Stimulated activated CD4-positive, alpha-beta T cell treated with anti-CD3 and anti-CD28 coated beads, Interleukin-4, amount 100 ng/mL, for 24 hours (primary cell): ENCODE data around the gene BMPR1B.
"Not testable (repeated sequence)": the region's sequence is repeated elsewhere in the genome, so short reads cannot be mapped to it uniquely, and the experiment has no call there.

ENCODE experiments used
- DNase-seq: peaks from one replicate; pipeline ENCODE4 v3.0.0-alpha.2; 2020

BMPR1B gene

DNA sequence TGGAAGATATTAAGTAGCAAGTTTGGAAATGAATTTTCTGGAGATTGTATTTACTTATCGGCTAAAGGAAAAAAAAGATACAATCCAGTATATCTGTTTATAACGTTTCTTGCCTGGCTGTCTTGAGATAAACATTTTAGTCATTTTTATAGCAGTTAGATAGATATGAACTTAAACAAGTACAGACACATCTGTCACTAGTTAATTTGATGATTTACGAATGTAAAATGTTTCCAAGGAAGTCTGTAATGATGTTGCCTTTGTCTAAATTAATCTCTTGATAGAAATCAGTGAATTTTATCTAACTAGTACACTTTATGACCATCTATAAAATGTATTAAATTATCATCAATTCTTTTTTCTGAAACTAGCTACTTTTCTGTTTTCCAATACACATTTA, 5.7 kb downstream of the BMPR1B start:
- no peak for DNase-seq

DNA sequence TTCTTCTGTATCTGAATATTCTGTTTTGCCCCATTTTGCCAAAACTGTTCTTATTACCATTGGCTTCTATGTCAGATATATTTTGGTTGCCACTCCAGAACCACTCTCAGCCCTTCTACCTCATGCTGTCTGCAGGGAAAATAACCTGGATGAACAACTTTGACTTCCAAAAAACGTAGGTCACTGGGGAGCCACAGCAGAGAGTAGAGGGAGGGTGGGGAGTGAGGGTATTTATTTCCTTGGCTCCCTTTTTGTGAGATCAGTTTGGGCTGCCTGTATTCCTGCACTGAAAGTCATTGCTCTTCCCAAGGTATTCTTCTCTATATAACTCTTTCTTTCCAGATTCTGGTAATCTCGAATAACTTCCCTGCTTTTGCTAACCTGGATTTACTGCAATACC, 6.3 kb downstream of the BMPR1B start:
- DNase-seq = no peak

DNA sequence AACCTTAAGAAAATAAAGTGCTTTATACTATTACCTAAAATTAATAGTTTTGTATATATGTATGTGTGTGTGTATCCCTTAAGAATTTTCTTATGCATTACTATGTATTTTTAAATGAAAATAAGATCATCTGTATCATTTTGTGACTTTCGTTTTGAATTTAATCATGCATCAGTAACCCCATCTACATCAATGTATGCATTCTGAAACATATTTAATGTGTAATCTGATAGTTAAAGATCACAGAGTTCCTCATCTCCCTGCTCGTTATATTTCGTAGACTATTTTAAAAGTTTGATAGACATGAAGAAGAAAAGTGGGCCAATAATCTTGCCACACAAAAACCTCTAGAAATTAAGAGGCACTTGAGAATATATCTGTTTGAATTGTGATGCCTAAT, 7.4 kb downstream of the BMPR1B start:
- no peak for DNase-seq

DNA sequence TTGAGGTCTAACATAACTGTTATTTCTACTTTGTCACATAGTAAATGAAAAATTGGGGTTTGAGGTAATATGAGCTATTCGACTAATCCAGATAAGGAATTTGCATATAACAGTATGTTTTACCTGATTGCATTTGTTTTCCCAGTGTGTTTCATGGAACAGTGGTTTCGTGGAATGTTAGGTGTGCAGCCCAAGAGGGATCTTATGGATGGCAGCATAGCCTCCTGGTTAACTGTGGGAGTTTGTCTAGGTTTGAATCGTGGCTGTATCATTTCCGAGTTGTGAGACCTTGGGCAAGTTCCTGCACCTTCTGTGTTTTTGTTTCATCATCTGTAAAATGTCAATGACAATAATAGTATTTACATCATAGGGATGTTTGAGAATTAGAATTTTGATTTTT, 7.9 kb downstream of the BMPR1B start:
- no peak for DNase-seq

DNA sequence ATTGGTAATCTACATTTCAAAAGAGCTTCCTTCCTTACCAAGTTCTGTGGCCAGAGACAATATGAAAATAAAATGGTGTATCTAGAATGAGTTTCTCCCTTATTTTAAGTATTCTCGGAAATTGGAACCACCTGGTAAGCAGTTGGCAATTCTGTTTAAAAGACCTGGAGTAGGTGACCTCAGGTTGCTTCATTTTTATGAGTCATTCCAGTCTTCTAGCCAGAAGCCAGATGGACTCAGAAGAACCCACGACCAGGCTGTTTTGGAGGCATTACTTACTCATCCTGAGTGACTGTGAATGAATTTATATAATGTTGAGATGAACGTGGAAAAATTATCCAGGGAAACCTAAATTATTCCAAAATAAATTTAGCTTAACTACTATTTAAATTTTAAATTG, 9.1 kb downstream of the BMPR1B start:
- no peak for DNase-seq

DNA sequence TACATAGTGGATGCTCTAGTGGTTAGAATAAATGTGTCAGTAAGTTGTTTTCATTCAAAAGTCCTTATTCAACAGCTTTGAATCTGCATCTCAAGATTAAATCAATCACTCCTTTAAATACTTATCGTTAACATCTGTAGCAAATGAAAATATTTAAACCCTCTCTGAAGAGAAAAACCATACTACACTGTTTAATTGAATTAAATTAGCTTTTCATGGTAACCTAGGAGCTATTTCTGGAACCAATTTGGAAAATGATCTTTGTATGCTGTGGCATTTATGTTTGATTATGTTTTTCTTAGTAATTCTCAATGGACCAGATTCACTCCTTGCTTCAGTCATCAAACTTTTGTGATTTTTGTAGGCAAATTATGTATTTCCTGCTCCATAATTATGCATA, 9.7 kb downstream of the BMPR1B start:
- DNase-seq = no peak

DNA sequence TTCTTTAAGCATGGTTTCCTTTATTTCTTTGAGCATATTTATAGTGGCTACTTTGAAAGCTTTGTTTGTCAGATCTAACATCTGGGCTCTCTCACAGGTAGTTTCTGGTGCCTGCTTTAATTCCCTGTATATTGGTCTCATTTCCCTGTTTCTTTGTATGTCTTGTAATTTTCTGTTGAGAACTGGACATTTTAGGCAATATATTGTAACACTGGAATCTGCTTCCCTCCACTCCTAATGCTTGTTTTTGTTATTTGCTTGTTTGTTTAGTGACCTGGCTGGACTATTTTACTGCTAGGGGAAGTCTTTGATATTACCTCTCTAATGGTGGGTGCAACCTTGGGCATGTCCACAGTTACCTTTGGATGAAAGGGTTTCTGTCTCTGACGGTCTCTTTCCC, 25.0 kb downstream of the BMPR1B start:
- DNase-seq = no peak

DNA sequence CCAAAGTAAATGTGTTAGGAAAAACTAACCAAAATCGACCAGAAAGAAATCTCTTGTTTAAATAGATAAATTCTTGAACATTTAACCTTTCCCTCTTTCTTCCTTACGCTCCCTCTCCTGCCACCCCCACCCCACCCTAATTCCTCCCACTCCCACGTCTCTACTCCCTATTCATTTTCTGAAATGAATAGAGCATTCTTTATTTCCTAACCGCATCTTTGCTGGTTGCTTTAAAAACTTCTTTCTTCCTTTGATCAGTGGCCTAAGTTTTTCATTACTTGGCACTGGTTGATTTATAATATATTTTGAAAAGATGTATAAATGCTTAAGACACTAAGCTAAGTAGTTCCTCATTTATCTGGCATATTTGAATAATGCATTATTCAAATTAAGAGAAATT, 33.9 kb downstream of the BMPR1B start:
- no peak for DNase-seq

DNA sequence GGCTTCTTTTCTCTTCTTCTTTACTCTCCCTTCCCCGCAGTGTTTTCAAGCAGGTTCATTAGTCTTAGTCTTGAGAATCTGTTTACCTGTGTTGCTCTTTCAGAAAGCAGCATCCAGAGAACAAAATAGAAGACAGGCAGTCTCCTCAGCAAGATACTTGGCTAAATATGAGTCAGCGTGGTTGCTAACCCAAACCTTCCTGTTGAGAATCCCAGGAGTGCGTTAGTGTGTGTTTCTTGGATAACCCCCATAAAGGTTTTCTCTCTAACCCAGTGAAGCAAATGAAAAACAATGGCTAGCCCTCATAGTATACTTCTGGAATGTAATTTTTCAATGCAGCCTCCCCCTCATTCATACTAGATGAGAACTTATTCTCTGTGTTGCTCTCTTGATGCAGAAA, 41.1 kb downstream of the BMPR1B start:
- no peak for DNase-seq

DNA sequence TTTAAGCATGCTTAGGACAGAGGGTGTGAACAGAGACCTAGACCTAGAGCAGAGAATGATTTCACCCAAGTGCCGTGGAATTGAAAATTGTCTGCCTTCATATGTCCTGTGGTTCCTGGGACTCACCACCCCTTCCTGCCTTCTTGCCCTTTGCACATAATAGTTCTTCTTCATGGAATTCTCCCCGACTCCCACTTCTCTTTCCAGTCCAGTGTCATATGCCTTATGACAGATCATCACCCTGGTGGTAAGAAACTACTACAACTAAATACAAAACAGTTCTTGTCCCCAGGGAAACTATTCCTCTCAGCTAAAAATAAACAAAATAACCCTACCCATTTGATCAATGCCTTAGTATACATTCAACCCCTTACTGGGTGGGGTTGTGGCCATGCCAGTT, 43.3 kb downstream of the BMPR1B start:
- DNase-seq = no peak

DNA sequence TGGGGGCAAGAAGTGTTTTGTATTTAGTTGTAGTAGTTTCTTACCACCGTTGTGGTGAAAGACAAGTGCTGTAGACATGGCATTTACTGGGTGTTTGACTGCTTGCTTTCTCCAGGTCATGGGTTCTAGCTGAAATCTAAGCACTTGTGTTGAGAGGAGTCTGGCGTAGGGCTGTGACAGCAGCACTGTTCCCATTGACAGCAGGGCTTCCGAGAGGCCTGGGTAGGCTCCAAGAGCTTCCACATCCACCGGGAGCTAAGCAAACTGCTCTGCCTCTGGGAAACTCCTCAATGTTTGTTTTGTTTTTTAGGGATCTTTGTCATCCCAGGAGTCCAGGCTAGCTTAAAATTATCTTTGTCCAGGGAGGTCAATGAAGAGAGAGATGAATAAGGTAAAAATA, 44.3 kb downstream of the BMPR1B start:
- no peak for DNase-seq

DNA sequence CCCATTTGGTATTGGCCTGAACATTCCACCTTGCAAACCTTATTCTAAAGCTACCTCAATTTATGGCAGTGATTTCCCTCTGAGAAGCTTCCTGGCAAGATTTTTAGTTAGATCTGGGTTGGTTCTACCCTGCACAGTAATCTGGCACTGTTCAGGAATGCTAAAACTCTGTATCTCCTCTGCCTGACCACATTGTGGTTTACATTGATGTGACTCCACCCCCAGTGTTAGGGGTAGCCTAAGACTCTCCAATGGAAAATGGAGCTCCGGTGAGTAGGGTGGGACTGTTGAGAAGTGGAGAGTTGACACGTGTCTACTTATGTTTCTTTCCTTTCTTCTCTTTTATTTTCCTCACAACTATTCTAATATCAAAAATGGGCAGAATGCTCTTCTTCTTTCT, 45.4 kb downstream of the BMPR1B start:
- DNase-seq = no peak

DNA sequence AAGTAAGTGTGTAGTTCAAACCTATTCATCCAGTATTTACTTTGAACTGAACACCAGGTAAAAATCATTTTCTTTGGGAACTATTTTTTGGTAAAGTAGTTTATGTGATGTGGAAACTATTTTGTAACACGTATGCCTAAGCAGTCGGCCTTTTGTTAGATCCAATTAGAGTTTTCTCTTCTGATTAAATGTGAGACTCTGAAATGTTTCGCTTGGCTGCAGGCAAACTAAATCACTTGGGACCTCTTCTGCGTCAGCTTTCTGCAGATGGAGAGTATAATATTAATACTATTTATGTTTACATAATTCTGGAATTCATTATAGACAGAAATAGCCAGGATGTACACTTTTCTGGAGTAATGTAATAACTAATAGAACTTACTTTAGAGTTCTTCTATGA, 46.9 kb downstream of the BMPR1B start:
- DNase-seq = no peak

DNA sequence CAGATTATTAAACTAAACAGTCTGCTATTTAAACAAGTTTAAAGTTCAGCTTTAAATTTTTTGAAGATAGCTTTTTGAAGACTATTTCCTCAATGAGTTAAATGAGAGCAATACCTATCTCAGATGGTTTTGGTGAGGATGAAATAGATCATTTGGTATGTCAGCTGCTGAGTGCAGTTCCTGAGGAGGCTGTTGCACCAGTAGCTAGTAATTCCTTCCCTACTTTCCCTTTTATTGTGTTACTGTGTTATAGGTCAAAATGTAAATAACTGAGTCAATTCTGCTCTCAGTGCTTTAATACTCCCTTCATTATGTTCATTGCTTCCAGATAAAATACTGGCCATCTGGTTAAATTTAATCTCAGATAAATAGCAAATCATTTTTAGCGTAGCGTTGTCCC, 48.6 kb downstream of the BMPR1B start:
- DNase-seq = no peak

DNA sequence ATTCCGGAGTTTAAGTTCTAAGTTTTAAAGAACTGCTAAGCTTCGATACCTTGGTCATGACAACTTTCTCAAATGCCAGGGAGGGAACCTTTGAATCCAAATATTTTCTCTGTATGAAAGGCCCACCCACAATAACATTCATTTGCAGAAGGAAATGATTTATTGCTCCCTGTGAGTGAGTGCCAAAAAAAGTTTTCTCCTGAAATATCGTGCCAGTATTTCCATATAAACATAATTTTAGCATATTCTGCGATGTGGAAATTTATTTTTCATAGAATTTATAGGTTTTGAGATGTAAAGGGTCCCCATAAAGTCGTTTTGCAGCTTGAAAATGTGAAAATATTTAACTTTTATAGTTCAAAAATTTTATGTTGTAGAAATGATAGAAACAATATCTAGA, 53.9 kb downstream of the BMPR1B start:
- no peak for DNase-seq

DNA sequence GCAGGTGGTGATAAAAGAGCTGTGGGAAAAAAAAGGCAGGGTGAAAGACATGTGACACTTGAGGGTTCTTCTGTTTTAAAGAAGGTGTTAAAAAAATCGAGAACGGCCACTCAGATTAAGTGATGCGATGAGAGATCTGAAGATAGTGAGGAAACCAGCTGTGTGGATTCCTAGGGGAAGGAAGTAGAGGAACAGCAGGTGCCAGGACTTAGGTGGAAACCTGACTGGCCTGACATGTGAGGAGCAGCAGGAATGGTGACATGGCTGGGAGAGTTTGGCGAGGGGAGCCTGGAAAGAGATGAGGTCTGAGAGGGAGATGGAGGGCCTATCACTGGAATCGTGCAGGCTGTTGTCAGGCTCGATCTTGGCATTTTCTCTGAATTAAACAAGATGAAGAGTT, 55.5 kb downstream of the BMPR1B start:
- no peak for DNase-seq

DNA sequence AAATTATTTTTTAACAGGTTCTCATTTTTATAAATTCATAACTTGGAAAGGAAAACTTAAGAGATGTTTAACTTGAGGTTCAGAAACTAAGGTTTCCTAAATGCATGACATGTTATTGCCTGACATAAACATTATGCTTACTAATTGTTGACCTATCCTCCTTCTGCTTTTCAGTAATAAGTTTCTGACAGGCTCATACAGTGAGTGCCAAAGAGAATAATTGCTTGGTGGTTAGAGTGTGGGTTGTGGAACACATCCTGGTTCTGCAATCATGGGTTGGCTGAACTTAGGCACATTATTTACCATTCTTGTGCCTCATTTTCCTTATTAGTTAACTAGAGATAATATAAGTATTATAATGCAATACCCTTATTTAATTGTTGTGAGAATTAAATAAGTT, 56.5 kb downstream of the BMPR1B start:
- no peak for DNase-seq

DNA sequence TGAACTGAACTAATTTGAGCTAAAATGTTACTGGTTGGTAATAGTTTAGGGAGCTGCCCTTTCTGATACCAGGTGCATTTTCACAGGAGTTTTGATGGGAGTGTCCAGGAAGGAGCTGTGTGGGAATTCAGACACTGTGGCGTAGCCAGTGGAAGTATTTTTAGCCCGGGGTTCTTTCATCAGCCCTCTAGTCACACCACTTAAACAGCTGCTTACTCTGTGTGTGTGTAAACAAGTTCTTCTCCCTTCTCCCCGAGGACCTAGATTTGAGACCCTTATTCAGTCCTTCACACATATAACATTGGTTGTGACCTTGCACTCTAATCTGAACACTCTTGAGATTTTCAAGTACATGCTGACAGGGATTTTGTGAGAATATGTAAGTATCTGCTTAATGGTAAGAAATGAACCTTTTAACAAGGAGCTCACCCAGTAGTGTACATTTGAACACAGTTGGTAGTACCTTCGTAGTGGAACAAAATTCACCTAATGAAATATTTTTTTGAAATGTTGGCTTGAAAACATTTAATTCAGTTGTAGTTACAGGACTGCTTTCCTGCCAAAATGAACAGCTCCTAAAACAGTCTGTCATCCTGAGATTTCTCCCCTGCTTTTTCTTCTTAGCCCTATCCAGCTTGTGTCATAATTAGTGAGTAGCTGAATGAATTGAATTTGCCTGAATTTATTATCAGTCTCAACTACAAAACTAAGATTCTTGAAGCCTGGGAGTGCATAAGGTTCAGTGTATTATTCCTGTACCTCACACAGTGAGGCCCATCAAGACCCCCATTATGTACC, 61.8 kb downstream of the BMPR1B start:
- DNase-seq = no peak

DNA sequence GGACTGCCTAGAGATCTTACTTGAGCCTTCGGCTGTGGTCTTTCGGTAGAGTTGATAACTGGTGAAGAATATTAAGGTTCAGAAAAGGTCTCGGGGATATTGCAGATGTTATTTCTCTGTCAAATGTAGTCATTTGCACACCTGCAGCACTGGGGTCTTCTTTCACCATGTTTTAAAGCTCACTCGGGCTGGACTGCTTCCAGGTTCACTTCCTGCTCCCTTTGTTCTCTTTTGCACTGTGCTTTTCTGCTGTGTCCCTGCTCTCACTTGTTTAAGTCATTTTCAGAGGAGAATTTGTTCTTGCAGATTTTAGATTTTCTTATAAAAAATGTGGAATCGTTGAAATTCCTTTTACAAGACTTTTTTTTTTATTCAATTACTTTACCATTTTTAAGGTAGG, 68.5 kb downstream of the BMPR1B start:
- no peak for DNase-seq

DNA sequence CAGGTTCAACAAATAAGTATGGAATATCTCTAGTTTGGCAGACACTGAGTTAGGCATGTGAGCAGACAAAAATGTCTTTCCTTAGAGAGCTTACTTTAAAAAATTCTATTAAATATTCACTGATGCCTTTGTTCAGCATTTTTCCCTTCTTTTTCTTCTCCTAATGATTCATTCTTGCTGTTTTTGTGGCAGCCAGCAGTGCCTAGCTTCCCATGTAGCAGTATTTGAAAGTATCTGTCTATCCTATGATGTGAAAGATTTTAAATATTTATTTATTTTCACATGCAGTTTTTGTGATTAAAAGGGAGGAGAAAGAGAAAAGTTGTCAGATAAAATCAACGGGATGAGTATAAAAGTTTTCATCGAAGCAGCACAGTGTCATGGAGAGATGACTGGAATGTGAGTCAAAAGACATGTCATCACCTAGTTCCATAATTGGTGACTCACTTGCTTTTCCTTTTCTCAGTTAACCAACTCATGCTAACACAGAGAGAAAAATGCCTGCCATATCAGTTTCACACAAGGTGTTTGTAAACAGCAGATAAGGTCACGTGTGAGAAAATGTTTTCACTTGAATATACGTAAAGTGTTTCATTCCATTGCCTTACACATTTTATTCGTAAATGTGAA, 69.8 kb downstream of the BMPR1B start:
- no peak for DNase-seq

DNA sequence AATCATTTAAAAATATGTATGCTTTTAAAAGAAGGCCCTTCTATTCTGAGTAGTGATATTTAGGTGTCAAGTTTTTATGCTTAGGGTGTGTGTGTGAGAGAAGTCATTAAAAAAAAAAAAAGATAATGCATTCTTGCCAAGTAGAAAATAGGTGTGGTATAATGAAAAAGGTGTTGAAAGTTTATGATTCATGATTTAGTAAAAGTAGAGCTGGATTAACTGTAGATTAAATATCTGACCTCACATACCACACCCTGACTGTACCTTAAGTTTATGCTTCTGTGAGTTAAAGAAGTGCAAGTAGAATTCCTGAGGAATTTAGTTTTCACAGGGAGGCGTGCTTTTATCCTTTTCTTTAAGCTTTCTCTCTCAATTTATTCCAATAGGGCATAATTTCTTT, 71.1 kb downstream of the BMPR1B start:
- no peak for DNase-seq

DNA sequence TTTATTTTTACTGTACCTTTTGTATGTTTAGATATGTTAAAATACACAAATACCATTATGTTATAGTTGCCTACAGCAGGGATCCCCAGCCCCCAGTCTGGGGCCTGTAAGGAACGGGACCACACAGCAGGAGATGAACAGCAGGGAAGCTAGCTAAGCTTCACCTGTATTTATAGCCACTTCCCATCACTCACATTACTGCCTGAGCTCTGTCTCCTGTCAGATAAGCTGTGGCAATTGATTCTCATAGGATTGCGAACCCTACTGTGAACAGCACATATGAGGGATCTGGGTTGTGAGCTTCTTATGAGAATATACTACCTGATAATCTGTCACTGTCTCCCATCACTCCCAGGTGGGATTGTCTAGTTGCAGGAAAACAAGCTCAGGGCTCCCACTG, 73.9 kb downstream of the BMPR1B start:
- no peak for DNase-seq

DNA sequence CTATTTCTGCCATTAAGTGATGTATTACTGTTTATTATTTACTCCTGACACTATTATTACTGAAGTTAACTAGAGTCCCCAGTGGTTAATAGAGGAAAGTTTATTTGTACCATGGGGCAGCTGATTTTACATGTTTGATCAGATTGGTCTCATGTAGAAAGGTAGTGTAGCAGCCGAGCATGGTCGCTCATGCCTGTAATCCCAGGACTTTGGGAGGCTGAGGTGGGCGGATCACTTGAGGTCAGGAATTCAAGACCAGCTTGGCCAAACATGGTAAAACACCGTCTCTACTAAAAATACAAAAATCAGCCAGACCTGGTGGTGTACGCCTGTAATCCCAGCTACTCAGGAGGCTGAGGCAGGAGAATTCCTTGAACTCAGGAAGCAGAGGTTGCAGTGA, 74.6 kb downstream of the BMPR1B start:
- not testable (repeated sequence) for DNase-seq

DNA sequence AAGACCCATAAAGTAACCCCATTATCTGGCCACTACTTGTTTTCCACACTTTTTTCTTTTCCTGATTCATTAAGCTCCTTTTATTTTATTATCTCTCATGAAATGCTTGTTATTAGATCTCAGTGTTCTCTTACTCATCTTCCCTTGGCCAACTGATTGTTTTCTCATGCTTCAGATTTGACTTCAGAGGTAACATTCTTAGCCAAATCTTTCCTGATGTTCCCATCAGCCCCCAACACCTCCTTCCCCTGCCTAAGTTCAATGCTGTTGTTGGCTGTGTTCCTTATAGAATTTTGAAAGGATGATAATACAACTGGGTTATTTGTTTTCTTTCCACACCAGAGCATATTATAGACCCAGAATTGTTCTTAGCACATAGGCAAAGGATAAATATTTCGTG, 75.6 kb downstream of the BMPR1B start:
- DNase-seq = no peak

DNA sequence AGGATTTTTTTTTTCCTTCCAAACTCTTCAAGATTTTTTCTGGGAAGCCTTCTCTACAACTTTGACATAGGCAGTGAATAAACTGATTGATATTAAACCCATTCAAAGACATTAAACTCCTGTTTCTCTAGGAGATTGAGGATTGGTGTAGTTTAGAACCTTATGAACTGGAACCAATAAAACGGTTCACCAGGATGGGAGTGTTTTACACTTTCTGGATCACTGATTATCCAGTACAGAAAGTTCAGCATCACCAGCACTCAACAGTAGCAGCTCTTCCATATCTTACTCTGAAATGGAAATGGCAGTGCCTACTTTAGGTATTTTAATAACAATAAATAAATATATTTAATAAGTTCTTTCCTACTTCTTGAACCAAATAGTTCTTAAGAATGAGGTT, 76.7 kb downstream of the BMPR1B start:
- DNase-seq = no peak
